NCI-H460 (cell line): ENCODE data around the gene CNTFR. TPM values are rescaled to one million over a fixed set of nuclear protein-coding genes. Genes with fewer than 3 reads are reported as not detected.

Experiments used
- DNase-seq: peaks from one replicate; pipeline ENCODE4 v3.0.0-alpha.2; 2016; ENCODE audit warnings: low read depth; ENCODE audit errors: extremely low read depth
- total RNA-seq: library from RNA; depleted of rRNA; stranded (reverse); fragments of >200 nt; shearing (Covaris generic); gene quantifications from 2 replicates; pipeline ENCODE4 v1.2.3, GENCODE V29; 2014

CNTFR gene
- total RNA-seq, 1 experiment from 2014 or later = not detected

DNA sequence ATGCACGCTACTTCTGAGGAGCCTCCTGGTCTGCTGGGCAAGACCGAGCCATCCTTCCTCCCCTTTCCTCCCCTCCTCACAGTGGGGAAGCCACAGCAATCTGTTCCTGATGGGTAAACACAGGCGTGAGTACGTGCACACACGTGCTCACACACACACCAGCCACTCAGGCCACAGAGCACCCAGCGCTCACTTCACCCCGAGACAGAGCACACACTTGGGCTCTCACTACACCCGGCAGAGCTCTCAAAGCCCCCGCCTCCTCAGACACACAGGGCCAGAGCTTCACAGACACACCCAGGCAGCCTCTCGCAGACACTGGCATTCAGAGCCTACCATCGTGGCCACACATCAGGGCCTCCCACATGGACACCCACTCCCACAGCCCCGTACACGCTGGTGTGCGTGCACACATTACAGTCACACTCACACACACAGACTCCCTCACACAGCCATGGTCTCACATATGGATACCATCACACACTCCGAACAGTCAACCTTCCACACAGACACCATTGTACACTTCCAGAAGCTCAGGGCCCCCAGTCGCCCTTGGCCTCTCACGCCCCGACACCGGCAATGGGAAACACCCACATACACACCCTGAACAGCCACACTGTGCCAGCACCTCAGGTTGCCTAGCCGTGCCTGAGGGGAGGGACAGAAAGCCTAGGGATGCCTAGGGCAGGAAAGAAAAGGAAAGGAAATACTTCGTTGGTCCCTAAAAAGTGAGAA lies 13.5 kb downstream of the CNTFR start:
- no peak for DNase-seq

GRCh38 chr9:34575241-34575640 lies 14.3 kb downstream of the CNTFR start:
- DNase-seq = no peak

DNA sequence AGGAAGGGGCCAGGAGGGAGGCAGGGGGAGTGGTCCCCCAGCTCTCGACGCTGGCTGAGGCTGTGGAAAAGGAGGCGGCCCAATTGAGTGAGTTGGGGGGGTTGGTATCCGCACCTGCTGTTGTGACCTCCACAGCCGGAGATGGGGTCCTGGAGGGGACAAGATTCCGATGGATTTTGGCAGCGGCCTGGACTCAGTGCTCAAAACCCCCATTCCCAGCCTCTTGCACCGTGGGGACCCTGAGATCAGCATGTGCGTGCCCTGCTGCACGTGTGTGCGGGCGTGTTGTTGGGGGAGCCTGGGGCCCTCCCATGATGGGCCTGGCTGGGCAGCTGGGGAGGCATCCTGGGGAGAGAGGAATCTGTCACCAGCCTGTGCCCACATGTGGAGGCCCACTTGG lies 15.0 kb downstream of the CNTFR start:
- no peak for DNase-seq

GRCh38 chr9:34573599-34574325 lies 15.8 kb downstream of the CNTFR start:
- no peak for DNase-seq

DNA sequence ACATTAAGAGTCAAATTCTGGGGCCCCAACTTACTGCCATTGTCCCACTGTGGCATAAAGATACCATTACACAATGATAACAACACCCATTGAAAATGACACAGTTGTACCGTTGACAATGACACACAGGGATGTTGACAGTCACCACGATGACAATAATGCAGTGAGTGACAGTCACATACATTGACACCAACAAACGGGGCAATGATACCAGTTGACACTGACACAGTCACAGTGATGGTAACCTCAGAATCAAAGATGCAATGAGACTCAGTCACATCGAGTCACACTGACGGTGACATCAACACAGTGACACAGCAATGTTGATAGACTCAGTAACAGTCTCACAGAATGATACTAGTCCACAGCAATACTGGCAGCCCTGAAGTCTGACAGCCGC lies 16.9 kb downstream of the CNTFR start:
- DNase-seq = no peak

GRCh38 chr9:34572092-34572491 lies 17.4 kb downstream of the CNTFR start:
- DNase-seq = no peak

GRCh38 chr9:34571481-34571810 lies 18.1 kb downstream of the CNTFR start:
- DNase-seq = no peak

- DNase-seq = no peak
Observed at GRCh38 chr9:34570809-34571480, 18.6 kb downstream of the CNTFR start.

DNA sequence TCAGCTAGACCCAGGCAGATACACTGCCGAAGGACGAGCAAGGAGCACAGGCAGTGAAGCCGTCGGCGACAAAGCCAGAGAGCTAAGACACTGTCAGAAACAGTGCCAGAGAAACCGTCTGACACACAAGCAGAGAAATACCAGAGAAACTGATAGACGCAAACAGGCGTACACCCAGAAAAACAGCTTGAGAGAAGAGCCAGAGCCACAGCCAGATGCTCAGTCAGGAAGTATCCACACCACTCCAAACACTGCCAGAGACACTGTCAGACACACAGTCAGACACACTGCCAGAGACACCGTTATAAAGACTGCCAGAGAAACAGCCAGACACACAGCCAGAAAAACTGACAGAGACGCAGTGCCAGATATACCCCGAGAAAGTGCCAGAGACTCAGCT lies 19.1 kb downstream of the CNTFR start:
- no peak for DNase-seq

- DNase-seq = no peak
Observed at GRCh38 chr9:34568774-34569173, 20.8 kb downstream of the CNTFR start.

- no peak for DNase-seq
Observed at GRCh38 chr9:34568133-34568532, 21.4 kb downstream of the CNTFR start.

- DNase-seq = no peak
Observed at GRCh38 chr9:34566972-34567371, 22.6 kb downstream of the CNTFR start.

- DNase-seq = no peak
Observed at GRCh38 chr9:34566322-34566721, 23.2 kb downstream of the CNTFR start.

DNA sequence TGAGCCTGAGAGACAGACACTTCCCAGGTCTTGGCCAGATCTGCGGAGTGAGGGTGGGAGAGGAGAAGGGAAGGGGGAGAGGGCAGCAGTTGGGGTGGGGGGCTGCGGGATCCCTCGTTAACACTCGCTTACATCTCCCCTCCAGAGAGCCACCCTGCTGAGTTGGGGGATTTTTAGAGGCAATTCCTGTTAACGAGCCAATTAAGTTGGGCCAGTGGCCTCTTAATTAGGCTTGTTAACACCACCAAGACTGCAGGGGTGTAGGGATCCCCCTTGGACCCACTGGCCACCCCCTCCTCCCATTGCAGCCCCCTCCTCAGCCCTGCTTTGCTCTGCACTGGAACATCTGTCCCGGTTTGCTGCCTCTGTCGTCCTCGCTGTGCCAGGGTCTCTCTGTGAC lies 23.7 kb downstream of the CNTFR start:
- DNase-seq = no peak

- no peak for DNase-seq
Observed at GRCh38 chr9:34564617-34565016, 24.9 kb downstream of the CNTFR start.

DNA sequence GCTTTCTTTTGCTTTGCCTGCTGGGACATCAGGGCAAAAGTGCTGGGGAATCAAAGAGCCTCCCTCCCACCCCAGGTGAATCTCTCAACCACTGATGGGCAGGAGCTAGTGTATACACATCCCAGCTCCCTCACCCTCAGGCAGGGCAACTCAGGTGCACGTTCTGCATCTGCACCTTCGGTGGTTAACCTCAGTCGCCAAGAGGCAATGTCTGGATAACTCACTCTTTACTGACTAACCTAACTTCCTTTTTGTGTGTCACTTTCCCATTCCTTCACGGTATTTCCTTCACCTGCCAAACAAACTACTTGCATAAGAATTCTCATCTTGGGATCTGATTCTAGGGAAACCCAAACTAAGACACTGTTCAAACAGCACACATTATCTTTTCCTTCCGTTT lies 26.3 kb downstream of the CNTFR start:
- DNase-seq = no peak

GRCh38 chr9:34562135-34562745 lies 27.3 kb downstream of the CNTFR start:
- DNase-seq = no peak

- DNase-seq = no peak
Observed at GRCh38 chr9:34560599-34561214, 28.8 kb downstream of the CNTFR start.

GRCh38 chr9:34559624-34560455 lies 29.7 kb downstream of the CNTFR start:
- no peak for DNase-seq
